Ascending aorta (tissue), 2 donors: ENCODE results near the gene NHS. TPM values are rescaled to one million over a fixed set of nuclear protein-coding genes. Genes with fewer than 3 reads are reported as not detected.

ENCODE experiments used
- DNase-seq, 2 donors: peaks; one replicate each; pipeline ENCODE4 v3.0.0-alpha.2; 2019; ENCODE audit warnings: low spot score in 2 of 2
- H3K27ac ChIP-seq, 2 donors: fragments of 200-600 bp; sonication (generic); one replicate each; pipeline ENCODE4 v1.5.1; 2016 to 2017; ENCODE audit warnings: mild to moderate bottlenecking in 1 of 2
- H3K27me3 ChIP-seq: fragments of 200-600 bp; sonication (generic); one replicate; pipeline ENCODE4 v1.5.1; 2017
- H3K36me3 ChIP-seq, 2 donors: fragments of 200-600 bp; sonication (generic); one replicate each; pipeline ENCODE4 v1.5.1; 2016
- H3K4me1 ChIP-seq, 2 donors: fragments of 200-600 bp; sonication (generic); one replicate each; pipeline ENCODE4 v1.5.1; 2016 to 2017; ENCODE audit warnings: mild to moderate bottlenecking in 1 of 2
- H3K4me3 ChIP-seq, 2 donors: fragments of 200-600 bp; sonication (generic); one replicate each; pipeline ENCODE4 v1.5.1; 2016 to 2017; ENCODE audit warnings: mild to moderate bottlenecking in 1 of 2
- H3K9me3 ChIP-seq, 2 donors: fragments of 200-600 bp; sonication (generic); one replicate each; pipeline ENCODE4 v1.5.1; 2016
- intact Hi-C: fragments of 100-400 bp; cut with DNase I; formaldehyde crosslinking; loops from one replicate; pipeline ENCODE4 v1.15.1; 2023
- total RNA-seq: library from RNA; depleted of rRNA; stranded (reverse); fragments of >200 nt; gene quantifications from one replicate; pipeline ENCODE4 v1.1.0, GENCODE V29; 2016
- TF ChIP-seq, protein P1 (sequence below), 3 experiments: fragments of 200-600 bp in 2 of 3; fragments of 450-650 bp in 1 of 3; sonication (generic) in 2 of 3; IDR thresholded peaks; one replicate each; pipeline ENCODE4 v1.5.1; 2016 to 2019; ENCODE audit warnings: antibody characterized with exemption in 3 of 3, mild to moderate bottlenecking in 1 of 3, moderate library complexity in 1 of 3

Gene NHS
- total RNA-seq, 1 donor from 2014 or later: 8.8 TPM

DNA sequence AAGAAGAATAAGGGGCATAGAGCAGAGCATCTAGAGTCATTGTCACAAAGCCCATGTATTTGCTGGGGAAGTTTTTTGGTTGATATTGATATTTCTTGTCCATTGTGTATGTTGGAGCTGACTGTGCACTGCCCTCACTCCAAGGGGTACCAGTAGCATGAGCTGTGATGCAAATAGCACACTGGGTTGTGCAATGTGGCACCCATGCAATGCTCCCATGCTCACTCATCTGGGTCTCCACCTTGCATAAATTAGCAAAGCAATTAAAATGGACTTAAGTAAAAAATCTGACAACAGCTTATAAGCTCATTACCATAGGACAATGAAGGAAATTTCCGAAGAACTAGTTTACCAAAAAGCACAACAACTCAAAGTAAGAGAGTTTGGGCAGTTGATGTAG is 87.9 kb downstream of the NHS start:
- no peak for DNase-seq

DNA sequence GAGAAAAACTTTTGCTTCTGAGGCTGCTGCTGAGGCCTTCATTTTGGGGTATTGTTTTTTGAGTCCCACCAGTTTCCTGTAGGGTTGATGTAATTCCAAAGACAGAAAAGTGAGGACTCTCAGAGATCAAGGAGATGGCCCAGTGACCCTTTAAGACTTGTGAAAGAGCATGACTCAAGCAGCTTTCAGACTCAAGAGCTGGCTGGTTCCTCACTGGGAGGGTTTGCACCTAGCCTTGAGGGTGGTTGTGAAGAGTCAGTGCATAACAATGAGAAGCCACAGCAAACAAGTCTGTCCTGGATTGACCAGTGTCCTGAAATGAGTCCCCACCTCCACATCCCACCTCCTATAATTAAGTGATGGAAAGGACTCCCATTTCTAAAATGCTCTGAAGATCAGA is 89.2 kb downstream of the NHS start:
- Histone ChIP-seq H3K27ac (no peak overlapping the region), H3K4me3 (no peak overlapping the region), H3K27me3 (no peaks in the 10 kb centered on the region), H3K36me3 (no peaks in the 10 kb centered on the region), H3K9me3 (no peaks in the 10 kb centered on the region), H3K4me1 (no peaks in the 10 kb centered on the region)
- TF ChIP-seq, protein P1, sequence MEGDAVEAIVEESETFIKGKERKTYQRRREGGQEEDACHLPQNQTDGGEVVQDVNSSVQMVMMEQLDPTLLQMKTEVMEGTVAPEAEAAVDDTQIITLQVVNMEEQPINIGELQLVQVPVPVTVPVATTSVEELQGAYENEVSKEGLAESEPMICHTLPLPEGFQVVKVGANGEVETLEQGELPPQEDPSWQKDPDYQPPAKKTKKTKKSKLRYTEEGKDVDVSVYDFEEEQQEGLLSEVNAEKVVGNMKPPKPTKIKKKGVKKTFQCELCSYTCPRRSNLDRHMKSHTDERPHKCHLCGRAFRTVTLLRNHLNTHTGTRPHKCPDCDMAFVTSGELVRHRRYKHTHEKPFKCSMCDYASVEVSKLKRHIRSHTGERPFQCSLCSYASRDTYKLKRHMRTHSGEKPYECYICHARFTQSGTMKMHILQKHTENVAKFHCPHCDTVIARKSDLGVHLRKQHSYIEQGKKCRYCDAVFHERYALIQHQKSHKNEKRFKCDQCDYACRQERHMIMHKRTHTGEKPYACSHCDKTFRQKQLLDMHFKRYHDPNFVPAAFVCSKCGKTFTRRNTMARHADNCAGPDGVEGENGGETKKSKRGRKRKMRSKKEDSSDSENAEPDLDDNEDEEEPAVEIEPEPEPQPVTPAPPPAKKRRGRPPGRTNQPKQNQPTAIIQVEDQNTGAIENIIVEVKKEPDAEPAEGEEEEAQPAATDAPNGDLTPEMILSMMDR (IDR thresholded peaks at IDR 0.05): no peak
- intact Hi-C loops: no loop called here
- no peak for DNase-seq

More for the DNA sequence above, 87.9 kb downstream of the NHS start:
- intact Hi-C loops: no loop called here
- no peaks in the 10 kb centered on the region for H3K9me3 ChIP-seq
- H3K36me3 ChIP-seq: no peaks in the 10 kb centered on the region
- H3K27me3 ChIP-seq: no peaks in the 10 kb centered on the region
- TF ChIP-seq, protein P1 (IDR thresholded peaks at IDR 0.05): no peak
- H3K4me3 ChIP-seq: no peak overlapping the region
- H3K4me1 ChIP-seq: no peaks in the 10 kb centered on the region
- H3K27ac ChIP-seq: no peak overlapping the region

DNA sequence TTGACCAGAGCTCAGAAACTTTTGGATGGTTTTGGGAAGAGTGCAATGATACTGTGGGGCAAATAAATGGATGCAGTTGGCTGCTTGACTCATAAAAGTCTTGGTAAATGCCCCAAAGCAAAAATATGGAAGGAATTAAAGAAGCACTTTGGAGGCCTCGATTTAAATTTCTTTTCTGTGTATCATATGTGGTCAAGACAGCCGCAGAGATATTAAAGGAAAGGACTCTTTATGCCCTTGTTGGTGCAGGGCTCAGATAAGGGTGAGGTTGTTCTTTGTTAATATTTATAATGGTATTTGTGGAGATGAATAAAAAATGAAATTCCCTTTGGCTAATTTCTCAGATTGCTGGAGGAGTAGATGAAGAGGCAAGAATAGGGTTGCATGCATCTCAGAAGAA is 90.2 kb downstream of the NHS start:
- no peaks in the 10 kb centered on the region for H3K36me3 ChIP-seq
- no peaks in the 10 kb centered on the region for H3K4me1 ChIP-seq
- intact Hi-C loops: no loop called here
- H3K27me3 ChIP-seq: no peaks in the 10 kb centered on the region
- H3K4me3 ChIP-seq: no peak overlapping the region
- TF ChIP-seq, protein P1 (IDR thresholded peaks at IDR 0.05): no peak
- DNase-seq: no peak
- H3K9me3 ChIP-seq: no peaks in the 10 kb centered on the region
- no peak overlapping the region for H3K27ac ChIP-seq

DNA sequence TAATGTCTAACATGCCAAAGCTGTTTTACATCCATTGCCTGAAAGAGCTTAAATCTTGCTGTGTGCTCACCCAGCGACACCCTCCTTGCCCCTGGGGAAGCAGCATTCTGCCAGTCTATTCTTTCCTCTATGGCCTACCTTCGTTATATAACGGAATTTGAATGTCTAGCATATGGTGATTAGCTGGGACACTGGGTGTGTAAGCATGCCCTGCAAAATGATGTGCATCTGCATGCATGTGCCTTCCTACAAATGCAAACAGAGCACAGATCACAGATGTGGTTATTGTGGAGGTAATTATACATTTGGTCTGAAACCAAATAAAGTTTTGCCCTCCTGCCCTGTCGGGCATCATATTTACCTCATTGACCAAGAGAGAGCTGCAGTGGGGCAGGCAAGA is 90.8 kb downstream of the NHS start:
- no peak for DNase-seq
- no peak overlapping the region for H3K27ac ChIP-seq
- TF ChIP-seq, protein P1 (IDR thresholded peaks at IDR 0.05): no peak
- intact Hi-C loops: no loop called here
- no peaks in the 10 kb centered on the region for H3K36me3 ChIP-seq
- H3K4me3 ChIP-seq: no peak overlapping the region
- H3K27me3 ChIP-seq: no peaks in the 10 kb centered on the region
- no peaks in the 10 kb centered on the region for H3K4me1 ChIP-seq
- no peaks in the 10 kb centered on the region for H3K9me3 ChIP-seq

DNA sequence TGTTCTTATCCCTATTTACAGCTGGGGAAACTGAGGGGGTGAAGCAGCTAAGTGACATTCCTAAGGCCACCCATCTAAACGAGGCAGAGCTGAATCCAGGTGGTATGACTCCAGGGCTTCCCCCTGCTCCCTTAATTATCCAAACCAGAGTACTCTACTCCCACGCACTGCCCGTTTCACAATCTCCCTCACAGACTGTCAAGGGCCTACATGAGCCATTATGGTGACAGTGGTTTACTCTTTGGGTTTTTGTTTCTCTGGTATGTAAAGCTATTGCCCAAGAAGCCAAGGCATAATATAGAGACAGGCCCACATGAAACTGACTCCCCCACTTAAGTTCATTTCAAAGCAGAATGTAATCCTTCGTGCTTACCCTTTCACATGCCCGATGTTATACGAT is 95.1 kb downstream of the NHS start:
- no peaks in the 10 kb centered on the region for H3K9me3 ChIP-seq
- DNase-seq: no peak
- no peak overlapping the region for H3K4me3 ChIP-seq
- TF ChIP-seq, protein P1 (IDR thresholded peaks at IDR 0.05): no peak
- no peaks in the 10 kb centered on the region for H3K27me3 ChIP-seq
- H3K27ac ChIP-seq: no peak overlapping the region
- intact Hi-C loops: loop anchor here (10.0 kb wide), 1 partner anchor 95 kb away; the partner anchor contains the start of gene NHS
- H3K36me3 ChIP-seq: no peaks in the 10 kb centered on the region
- H3K4me1 ChIP-seq: no peaks in the 10 kb centered on the region

DNA sequence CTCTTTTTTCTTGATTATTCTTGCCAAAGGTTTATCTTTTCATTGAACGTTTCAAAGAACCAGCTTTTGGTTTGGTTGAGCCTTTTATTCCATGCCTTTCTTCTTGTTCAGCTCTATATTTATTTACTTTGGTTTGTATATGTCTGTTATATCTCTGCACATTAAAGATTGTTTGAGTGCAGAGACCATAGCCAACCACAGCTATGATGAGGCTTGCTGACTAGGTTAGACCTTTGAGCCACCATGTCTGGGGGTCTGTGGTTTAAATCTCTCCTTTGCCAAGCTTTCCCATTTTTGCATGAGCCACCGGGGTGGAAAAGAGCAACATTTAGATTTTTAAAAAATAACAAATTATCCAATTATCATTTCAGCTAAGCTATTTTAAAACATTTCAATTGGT is 96.1 kb downstream of the NHS start:
- no peak overlapping the region for H3K4me3 ChIP-seq
- no peak overlapping the region for H3K27ac ChIP-seq
- H3K4me1 ChIP-seq: peaks cover 0 to 2% of the 10 kb centered on the region in 2 donors
- no peak for DNase-seq
- H3K36me3 ChIP-seq: no peaks in the 10 kb centered on the region
- H3K27me3 ChIP-seq: no peaks in the 10 kb centered on the region
- TF ChIP-seq, protein P1 (IDR thresholded peaks at IDR 0.05): no peak
- H3K9me3 ChIP-seq: no peaks in the 10 kb centered on the region
- intact Hi-C loops: loop anchor here (10.0 kb wide), 1 partner anchor 96 kb away; the partner anchor contains the start of gene NHS
